ENCODE measurements around the gene TAPT1. TPM values are rescaled to one million over a fixed set of nuclear protein-coding genes. Genes with fewer than 3 reads are reported as not detected.

Gene TAPT1, protein sequence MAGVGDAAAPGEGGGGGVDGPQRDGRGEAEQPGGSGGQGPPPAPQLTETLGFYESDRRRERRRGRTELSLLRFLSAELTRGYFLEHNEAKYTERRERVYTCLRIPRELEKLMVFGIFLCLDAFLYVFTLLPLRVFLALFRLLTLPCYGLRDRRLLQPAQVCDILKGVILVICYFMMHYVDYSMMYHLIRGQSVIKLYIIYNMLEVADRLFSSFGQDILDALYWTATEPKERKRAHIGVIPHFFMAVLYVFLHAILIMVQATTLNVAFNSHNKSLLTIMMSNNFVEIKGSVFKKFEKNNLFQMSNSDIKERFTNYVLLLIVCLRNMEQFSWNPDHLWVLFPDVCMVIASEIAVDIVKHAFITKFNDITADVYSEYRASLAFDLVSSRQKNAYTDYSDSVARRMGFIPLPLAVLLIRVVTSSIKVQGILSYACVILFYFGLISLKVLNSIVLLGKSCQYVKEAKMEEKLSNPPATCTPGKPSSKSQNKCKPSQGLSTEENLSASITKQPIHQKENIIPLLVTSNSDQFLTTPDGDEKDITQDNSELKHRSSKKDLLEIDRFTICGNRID
- total RNA-seq (2022; extraction: Qiagen RNA extraction) = 12.3 to 17.2 TPM (median 14.3 TPM) in 5 replicates

GRCh38 chr4:16225863-16226815 is at the start of gene TAPT1:
Gene TAPT1 (minus strand): TSS chr4:16226471. CDS start chr4:16226457, 14 bp downstream.

Other genes starting within 250 kb of the TAPT1 start
- 0.30 to 0.75 TPM (median 0.53 TPM) in 5 replicates for gene PROM1, start 142.4 kb downstream of the TAPT1 start, total RNA-seq (2022; extraction: Qiagen RNA extraction)

Measured in A549 treated with dexamethasone at 1 μM for 4 hours (cell line).